OCI-LY3 (cell line): Measurements from ENCODE around the gene SLC8A2.
A peak's percentile ranks its signal among the peaks of the same experiment; 100 is the strongest.

ENCODE experiments used
- H2AFZ ChIP-seq: fragments of 200-600, 300-600 bp; shearing (Covaris generic); 2 replicates; pipeline ENCODE4 v1.6.0; 2014; ENCODE audit warnings: antibody characterized with exemption, low read depth, low read length
- H3K27ac ChIP-seq: fragments of 200-600, 300-600 bp; sonication (generic); 2 replicates; pipeline ENCODE4 v1.5.1; 2014; ENCODE audit warnings: mild to moderate bottlenecking, low read length, moderate library complexity, mixed read lengths
- H3K27me3 ChIP-seq: fragments of 200-600, 300-600 bp; sonication (generic); 2 replicates; pipeline ENCODE4 v1.6.1; 2014; ENCODE audit warnings: low read depth, low read length, mixed read lengths
- H3K36me3 ChIP-seq: fragments of 200-600, 300-600 bp; sonication (generic); replicated peaks from 2 replicates; pipeline ENCODE3; 2014; ENCODE audit warnings: low read depth, low read length, mixed read lengths
- H3K4me1 ChIP-seq: fragments of 300-600, 200-600 bp; sonication (generic); 2 replicates; pipeline ENCODE4 v1.6.1; 2014; ENCODE audit warnings: low read length, mixed read lengths
- H3K4me2 ChIP-seq: fragments of 200-600, 300-600 bp; sonication (generic); 2 replicates; pipeline ENCODE4 v1.6.1; 2014; ENCODE audit warnings: low read length, mixed read lengths
- H3K4me3 ChIP-seq: fragments of 300-600, 200-600 bp; sonication (generic); 2 replicates; pipeline ENCODE4 v1.5.1; 2014; ENCODE audit warnings: antibody characterized with exemption, mild to moderate bottlenecking, low read length, moderate library complexity
- H3K79me2 ChIP-seq: fragments of 300-600, 200-600 bp; shearing (Covaris generic); 2 replicates; pipeline ENCODE4 v1.6.1; 2014; ENCODE audit warnings: mild to moderate bottlenecking, low read length, mixed read lengths
- H3K9ac ChIP-seq: fragments of 300-600, 200-600 bp; shearing (Covaris generic); 2 replicates; pipeline ENCODE4 v1.6.0; 2014; ENCODE audit warnings: mild to moderate bottlenecking, low read length, moderate library complexity
- H3K9me3 ChIP-seq: fragments of 200-600, 300-600 bp; shearing (Covaris generic); 2 replicates; pipeline ENCODE4 v1.6.1; 2014; ENCODE audit warnings: low read length, mixed read lengths; ENCODE audit not compliant: insufficient read depth
- H4K20me1 ChIP-seq: fragments of 200-600, 300-600 bp; sonication (generic); 2 replicates; pipeline ENCODE4 v1.6.1; 2016; ENCODE audit warnings: low read length, mixed read lengths; ENCODE audit not compliant: insufficient read depth
- EZH2phosphoT487 ChIP-seq: fragments of 200-600 bp; shearing (Covaris generic); IDR thresholded peaks from 2 replicates; pipeline ENCODE4 v1.6.1; 2018; ENCODE audit warnings: antibody characterized with exemption, mixed run types, low read depth
- TF ChIP-seq, protein P1 (sequence below): fragments of 200-600, 300-600 bp; sonication (generic); IDR thresholded peaks from 2 replicates; pipeline ENCODE4 v1.5.1; 2014; ENCODE audit warnings: antibody characterized with exemption, low read length, low read depth

Gene SLC8A2

DNA sequence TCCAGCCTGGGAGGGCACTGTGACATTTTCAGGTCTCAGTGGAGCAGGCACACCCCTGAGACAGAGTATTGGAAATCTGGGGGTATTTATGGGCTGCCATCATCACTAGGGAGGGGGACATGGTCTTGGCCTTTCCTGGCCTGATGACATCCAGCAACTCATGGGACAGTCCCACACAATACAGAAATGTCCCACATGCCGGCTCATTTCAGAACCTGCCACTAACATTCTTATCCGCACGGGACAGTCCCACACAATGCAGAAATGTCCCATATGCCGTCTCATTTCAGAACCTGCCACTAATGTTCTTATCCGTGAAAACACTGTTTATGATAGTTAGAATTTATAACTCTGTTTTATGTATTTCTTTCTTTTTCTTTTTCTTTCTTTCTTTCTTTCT lies 9.8 kb downstream of the SLC8A2 start:
- Histone ChIP-seq H3K36me3 (no peaks in the 10 kb centered on the region), H3K4me3 (peak overlapping the region; percentile 38), H2AFZ (no peak overlapping the region), H3K9me3 (no peaks in the 10 kb centered on the region), H3K79me2 (no peaks in the 10 kb centered on the region), H3K27ac (no peak overlapping the region), H3K4me2 (peak overlapping the region; percentile 71), H3K27me3 (peaks cover 59% of the 10 kb centered on the region), H3K9ac (no peak overlapping the region), H4K20me1 (peaks cover 15% of the 10 kb centered on the region), H3K4me1 (peaks cover 35% of the 10 kb centered on the region)
- no peak for TF ChIP-seq EZH2phosphoT487
- TF ChIP-seq, protein P1, sequence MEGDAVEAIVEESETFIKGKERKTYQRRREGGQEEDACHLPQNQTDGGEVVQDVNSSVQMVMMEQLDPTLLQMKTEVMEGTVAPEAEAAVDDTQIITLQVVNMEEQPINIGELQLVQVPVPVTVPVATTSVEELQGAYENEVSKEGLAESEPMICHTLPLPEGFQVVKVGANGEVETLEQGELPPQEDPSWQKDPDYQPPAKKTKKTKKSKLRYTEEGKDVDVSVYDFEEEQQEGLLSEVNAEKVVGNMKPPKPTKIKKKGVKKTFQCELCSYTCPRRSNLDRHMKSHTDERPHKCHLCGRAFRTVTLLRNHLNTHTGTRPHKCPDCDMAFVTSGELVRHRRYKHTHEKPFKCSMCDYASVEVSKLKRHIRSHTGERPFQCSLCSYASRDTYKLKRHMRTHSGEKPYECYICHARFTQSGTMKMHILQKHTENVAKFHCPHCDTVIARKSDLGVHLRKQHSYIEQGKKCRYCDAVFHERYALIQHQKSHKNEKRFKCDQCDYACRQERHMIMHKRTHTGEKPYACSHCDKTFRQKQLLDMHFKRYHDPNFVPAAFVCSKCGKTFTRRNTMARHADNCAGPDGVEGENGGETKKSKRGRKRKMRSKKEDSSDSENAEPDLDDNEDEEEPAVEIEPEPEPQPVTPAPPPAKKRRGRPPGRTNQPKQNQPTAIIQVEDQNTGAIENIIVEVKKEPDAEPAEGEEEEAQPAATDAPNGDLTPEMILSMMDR, result no peak

DNA sequence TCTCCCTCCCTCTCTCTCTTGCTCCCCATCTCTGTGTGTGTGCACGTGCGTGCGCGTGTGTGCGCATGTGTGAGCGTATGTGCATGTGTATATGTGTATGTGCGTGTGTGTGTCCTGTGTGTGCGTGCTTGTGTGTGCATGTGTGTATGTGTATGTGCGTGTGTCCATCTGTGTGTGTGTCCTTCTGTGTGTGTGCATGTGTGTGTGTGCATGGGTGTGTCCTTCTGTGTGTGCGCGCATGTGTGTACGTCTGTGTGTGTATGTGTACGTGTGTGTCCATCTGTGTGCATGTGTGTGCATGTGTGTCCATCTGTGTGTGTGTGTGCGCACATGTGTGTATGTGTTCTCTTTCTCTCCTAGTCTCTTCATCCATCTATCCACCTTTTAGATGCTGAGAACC lies 12.2 kb downstream of the SLC8A2 start:
- H3K27me3 ChIP-seq, result peaks cover 52% of the 10 kb centered on the region
- no peaks in the 10 kb centered on the region for H3K36me3 ChIP-seq
- no peaks in the 10 kb centered on the region for H3K79me2 ChIP-seq
- no peak overlapping the region for H3K4me2 ChIP-seq
- H2AFZ ChIP-seq, result no peak overlapping the region
- H3K9me3 ChIP-seq, result no peaks in the 10 kb centered on the region
- peaks cover 26% of the 10 kb centered on the region for H3K4me1 ChIP-seq
- H3K9ac ChIP-seq, result no peak overlapping the region
- H4K20me1 ChIP-seq, result peaks cover 5% of the 10 kb centered on the region
- TF ChIP-seq, protein P1, result no peak
- no peak for TF ChIP-seq EZH2phosphoT487
- no peak overlapping the region for H3K4me3 ChIP-seq
- H3K27ac ChIP-seq, result no peak overlapping the region

DNA sequence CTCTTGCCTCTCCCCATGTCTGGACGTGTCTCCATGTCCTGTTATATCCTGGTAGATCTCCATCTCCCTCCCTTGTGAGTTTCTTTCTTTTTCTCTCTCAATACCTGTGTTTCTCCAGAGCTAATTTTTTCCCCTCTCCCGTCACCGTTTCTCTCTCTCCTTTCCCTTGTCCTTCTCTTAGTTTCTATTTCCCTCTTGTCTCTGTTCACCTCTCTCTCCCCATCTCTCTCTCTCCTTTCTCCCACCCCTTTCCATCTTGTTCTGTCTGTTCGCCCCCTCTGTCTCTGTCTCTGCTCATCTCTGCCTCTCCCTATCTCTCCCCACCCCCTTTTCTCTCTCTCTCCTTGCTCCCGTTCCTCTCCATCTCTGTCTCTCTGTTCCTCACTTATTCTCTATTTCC lies 13.0 kb downstream of the SLC8A2 start:
- Histone ChIP-seq H3K9me3 (no peaks in the 10 kb centered on the region), H3K4me1 (peaks cover 17% of the 10 kb centered on the region), H2AFZ (no peak overlapping the region), H3K36me3 (no peaks in the 10 kb centered on the region), H4K20me1 (peaks cover 5% of the 10 kb centered on the region), H3K4me3 (no peak overlapping the region), H3K4me2 (no peak overlapping the region), H3K27me3 (peaks cover 46% of the 10 kb centered on the region), H3K9ac (no peak overlapping the region), H3K27ac (no peak overlapping the region), H3K79me2 (no peaks in the 10 kb centered on the region)
- TF ChIP-seq, protein P1, result no peak
- TF ChIP-seq EZH2phosphoT487, result no peak

DNA sequence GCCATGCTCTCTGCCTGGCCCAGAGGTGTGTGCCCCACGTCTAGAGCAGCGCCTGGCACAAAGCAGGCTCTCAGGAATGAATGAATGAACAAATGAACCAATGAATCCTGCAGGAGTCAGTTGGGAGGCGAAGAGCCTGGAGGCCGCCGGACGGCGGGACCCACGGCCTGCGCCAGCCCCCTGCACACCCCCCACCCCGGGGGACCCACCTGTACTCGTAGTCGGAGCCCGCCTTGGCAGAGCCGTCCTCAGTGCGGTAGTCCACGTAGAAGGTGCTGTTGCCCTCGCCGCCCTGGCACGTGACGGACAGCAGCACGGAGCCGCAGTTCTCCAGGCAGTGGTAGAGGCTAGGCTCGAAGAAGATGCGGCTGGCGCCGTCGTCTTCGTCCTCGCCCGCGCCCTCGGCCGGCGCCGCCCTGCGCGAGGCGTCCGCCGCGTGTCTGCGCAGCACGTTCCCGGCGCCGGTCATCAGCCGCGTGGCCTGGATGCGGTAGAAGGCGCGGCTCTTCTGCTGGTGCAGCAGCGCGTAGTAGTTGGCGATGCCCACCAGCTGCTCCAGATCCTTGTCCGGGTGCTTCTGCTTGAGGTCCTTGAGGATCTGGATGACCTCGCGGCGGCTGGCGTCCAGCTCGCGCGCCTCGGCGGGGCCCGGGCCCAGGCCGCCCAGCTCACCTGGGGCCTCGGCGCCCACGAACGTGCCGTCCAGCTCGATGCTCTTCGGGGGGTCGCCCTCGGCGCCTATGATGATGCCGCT lies 14.8 kb downstream of the SLC8A2 start:
- H3K27me3 ChIP-seq, result peaks cover 41% of the 10 kb centered on the region
- no peak overlapping the region for H3K4me2 ChIP-seq
- no peak for TF ChIP-seq EZH2phosphoT487
- TF ChIP-seq, protein P1, result no peak

More for the DNA sequence above, 14.8 kb downstream of the SLC8A2 start:
- Histone ChIP-seq H3K36me3 (no peaks in the 10 kb centered on the region), H3K9ac (no peak overlapping the region), H3K4me3 (no peak overlapping the region), H2AFZ (no peak overlapping the region), H3K27ac (no peak overlapping the region), H3K9me3 (no peaks in the 10 kb centered on the region), H4K20me1 (peaks cover 5% of the 10 kb centered on the region), H3K4me1 (peaks cover 9% of the 10 kb centered on the region), H3K79me2 (no peaks in the 10 kb centered on the region)
